K562 (cell line): Measurements from ENCODE around the gene LRRC57. TPM values are rescaled to one million over a fixed set of nuclear protein-coding genes. Genes with fewer than 3 reads are reported as not detected.

ENCODE experiments used
- CBFB ChIP-seq: sonication (generic); formaldehyde crosslinking; IDR thresholded peaks from 2 replicates; pipeline ENCODE4 v1.4.0; 2020; ENCODE audit warnings: mild to moderate bottlenecking, missing genetic modification reagents
- CEBPG ChIP-seq, 3 experiments: fragments of 200-800 bp in 1 of 3; sonication (Bioruptor generic) in 1 of 3; sonication (generic) in 1 of 3; formaldehyde crosslinking in 1 of 3; IDR thresholded peaks in 2 of 3; conservative IDR thresholded peaks in 1 of 3; 2 replicates each; pipeline versions ENCODE4 v1.6.1 to v1.8.0; 2016 to 2022; ENCODE audit warnings: missing compliant biosample characterization in 2 of 3, missing genetic modification characterization in 2 of 3, mild to moderate bottlenecking in 1 of 3, missing genetic modification reagents in 1 of 3
- CSDE1 ChIP-seq, 2 experiments: fragments of 450-650 bp; IDR thresholded peaks; 2 replicates each; pipeline ENCODE4 v1.6.1; 2016; ENCODE audit warnings: mild to moderate bottlenecking in 1 of 2
- DDX20 ChIP-seq: fragments of 450-650 bp; IDR thresholded peaks from 2 replicates; pipeline ENCODE4 v1.6.1; 2016; ENCODE audit warnings: missing genetic modification characterization, low read depth, mild to moderate bottlenecking, missing compliant biosample characterization, moderate library complexity
- ELF1 ChIP-seq: fragments of 200-800 bp; sonication (Bioruptor generic); IDR thresholded peaks from 2 replicates; pipeline ENCODE4 v1.6.1; 2016; ENCODE audit warnings: missing genetic modification characterization, missing compliant biosample characterization
- FOXJ3 ChIP-seq: sonication (generic); formaldehyde crosslinking; IDR thresholded peaks from 2 replicates; pipeline ENCODE4 v1.4.0; 2020; ENCODE audit warnings: mild to moderate bottlenecking, missing genetic modification reagents
- HNRNPUL1 ChIP-seq: fragments of 200-400 bp; formaldehyde crosslinking; IDR thresholded peaks from 2 replicates; pipeline ENCODE4 v1.6.1; 2017; ENCODE audit warnings: low read length
- KLF10 ChIP-seq: fragments of 250-450 bp; sonication (Bioruptor Pico); IDR thresholded peaks from 2 replicates; pipeline ENCODE4 v1.6.1; 2021; ENCODE audit warnings: matching md5 sums
- MECOM ChIP-seq: fragments of 250-450 bp; sonication (Bioruptor Pico); IDR thresholded peaks from 2 replicates; pipeline ENCODE4 v1.8.0; 2022; ENCODE audit warnings: inconsistent platforms
- MYC ChIP-seq, 2 experiments: fragments of 250-450 bp in 1 of 2; sonication (Bioruptor Pico) in 1 of 2; IDR thresholded peaks; 2 replicates each; pipeline versions ENCODE4 v1.5.1 to v1.6.1; 2012 to 2021; ENCODE audit warnings: low read depth in 2 of 2, borderline replicate concordance in 1 of 2, improper control_type of control experiment in 1 of 2, low read length in 1 of 2, mild to moderate bottlenecking in 1 of 2, moderate library complexity in 1 of 2
- NFYB ChIP-seq: IDR thresholded peaks from 2 replicates; pipeline ENCODE4 v1.6.1; 2011; ENCODE audit warnings: mild to moderate bottlenecking, moderate library complexity; ENCODE audit not compliant: insufficient read length; ENCODE audit errors: extremely low read depth
- NR3C1 ChIP-seq: sonication (generic); formaldehyde crosslinking; IDR thresholded peaks from 2 replicates; pipeline ENCODE4 v1.8.1; 2022; ENCODE audit warnings: missing genetic modification reagents
- PHB2 ChIP-seq: fragments of 450-650 bp; IDR thresholded peaks from 2 replicates; pipeline ENCODE4 v1.6.1; 2017; ENCODE audit warnings: low read depth
- PHTF2 ChIP-seq: fragments of 250-450 bp; sonication (Bioruptor Pico); IDR thresholded peaks from 2 replicates; pipeline ENCODE4 v1.5.0; 2021; ENCODE audit warnings: mild to moderate bottlenecking
- POLR2H ChIP-seq: IDR thresholded peaks from 2 replicates; pipeline ENCODE4 v1.6.1; 2016; ENCODE audit warnings: missing genetic modification characterization, low read depth, mild to moderate bottlenecking, control low read depth, missing compliant biosample characterization, moderate library complexity
- RBBP5 ChIP-seq: fragments of 200-600 bp; sonication (generic); IDR thresholded peaks from 2 replicates; pipeline ENCODE4 v1.6.1; 2012; ENCODE audit warnings: borderline replicate concordance, mild to moderate bottlenecking, low read length, control low read depth, inconsistent platforms; ENCODE audit not compliant: insufficient read depth, poor library complexity, severe bottlenecking
- TBL1XR1 ChIP-seq, 2 experiments: IDR thresholded peaks; 2 replicates each; pipeline ENCODE4 v1.6.1; 2012; ENCODE audit warnings: improper control_type of control experiment in 2 of 2, low read length in 2 of 2, mild to moderate bottlenecking in 1 of 2
- TEAD2 ChIP-seq: fragments of 450-650 bp; IDR thresholded peaks from 2 replicates; pipeline ENCODE4 v1.6.1; 2016; ENCODE audit warnings: missing genetic modification characterization, control low read depth, missing compliant biosample characterization
- XRCC4 ChIP-seq: IDR thresholded peaks from one replicate; pipeline ENCODE4 v1.6.1; 2011; ENCODE audit not compliant: insufficient read depth, insufficient read length; ENCODE audit errors: extremely low read depth
- YBX1 ChIP-seq: fragments of 450-650 bp; IDR thresholded peaks from 2 replicates; pipeline ENCODE4 v1.7.1; 2016; ENCODE audit warnings: mild to moderate bottlenecking
- ZBTB8A ChIP-seq: fragments of 450-650 bp; IDR thresholded peaks from 2 replicates; pipeline ENCODE4 v1.6.1; 2018; ENCODE audit warnings: mild to moderate bottlenecking, moderate library complexity; ENCODE audit not compliant: partially characterized antibody
- ZNF347 ChIP-seq: fragments of 450-650 bp; formaldehyde crosslinking; IDR thresholded peaks from 2 replicates; pipeline ENCODE4 v1.4.0; 2020; ENCODE audit warnings: low read depth, mild to moderate bottlenecking, moderate library complexity
- ZNF57 ChIP-seq: fragments of 450-650 bp; formaldehyde crosslinking; IDR thresholded peaks from 2 replicates; pipeline ENCODE4 v1.4.0; 2020; ENCODE audit warnings: mild to moderate bottlenecking, moderate library complexity
- polyA plus RNA-seq, 8 experiments: library from polyadenylated mRNA; depleted of rRNA in 4 of 8; stranded (reverse) in 5 of 8; unstranded in 3 of 8; fragments of >200 nt; fragmentation: Nextera tagmentation in 2 of 8; fragmentation: Illumina TruSeq in 1 of 8; extraction: Ambion mirVana in 2 of 8; extraction: Trizol in 1 of 8; gene quantifications; 2 replicates each; pipeline versions ENCODE4 v1.2.1 to v1.2.3, GENCODE V29; 2011 to 2014; ENCODE audit warnings: inconsistent platforms in 1 of 8, missing spikeins in 1 of 8
- total RNA-seq, 7 experiments: library from RNA; depleted of rRNA in 6 of 7; stranded (reverse); fragments of >200 nt in 6 of 7; fragmentation: Illumina TruSeq in 2 of 7; extraction: Trizol in 2 of 7; gene quantifications; 2 replicates each; pipeline versions ENCODE4 v1.2.1 to v1.2.3, GENCODE V29; 2011 to 2021; ENCODE audit warnings: low replicate concordance in 1 of 7
- TF ChIP-seq, protein P1 (sequence below): fragments of 250-450 bp; sonication (Bioruptor Pico); IDR thresholded peaks from 2 replicates; pipeline ENCODE4 v1.5.0; 2021; ENCODE audit warnings: mild to moderate bottlenecking, moderate library complexity
- TF ChIP-seq, protein P2 (sequence below): fragments of 250-450 bp; sonication (Bioruptor Pico); IDR thresholded peaks from 2 replicates; pipeline ENCODE4 v1.4.0; 2020

The LRRC57 gene
- total and polyA plus RNA-seq, 9 of the 15 experiments (the other 6 are each of a cell fraction or from before 2014, with no cell fraction given): 3.9 to 20.4 (median 14.8) TPM

DNA sequence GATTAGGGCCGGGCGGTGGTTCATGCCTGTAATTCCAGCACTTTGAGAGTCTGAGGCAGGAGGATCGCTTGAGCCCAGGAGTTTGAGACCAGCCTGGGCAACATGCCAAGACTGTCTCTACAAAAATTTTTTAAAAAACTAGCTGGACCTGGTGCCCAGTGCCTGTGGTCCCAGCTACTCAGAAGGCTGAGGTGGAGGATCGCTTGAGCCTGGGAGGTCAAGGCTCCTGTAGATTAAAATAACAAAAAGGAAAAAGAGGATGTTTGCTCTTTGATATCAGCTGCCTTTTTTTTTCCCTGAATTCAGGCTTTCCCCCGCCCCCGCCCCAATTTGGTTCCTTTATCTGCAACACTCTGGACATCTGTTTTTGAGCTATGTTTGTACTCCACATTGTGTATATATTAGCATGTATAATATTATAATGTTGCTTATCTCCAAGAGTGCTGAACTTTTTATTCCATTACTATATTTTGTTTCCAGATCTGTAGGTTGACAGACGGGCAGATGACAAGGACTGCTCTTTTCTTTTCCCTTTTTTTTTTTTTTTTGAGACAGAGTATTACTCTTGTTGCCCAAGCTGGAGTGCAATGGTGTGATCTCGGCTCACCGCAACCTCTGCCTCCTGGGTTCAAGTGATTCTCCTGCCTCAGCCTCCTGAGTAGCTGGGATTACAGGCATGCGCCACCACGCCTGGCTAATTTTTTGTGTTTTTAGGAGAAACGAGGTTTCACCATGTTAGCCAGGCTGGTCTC, 48.6 kb downstream of the LRRC57 start (continued):
- TF ChIP-seq, protein P1, sequence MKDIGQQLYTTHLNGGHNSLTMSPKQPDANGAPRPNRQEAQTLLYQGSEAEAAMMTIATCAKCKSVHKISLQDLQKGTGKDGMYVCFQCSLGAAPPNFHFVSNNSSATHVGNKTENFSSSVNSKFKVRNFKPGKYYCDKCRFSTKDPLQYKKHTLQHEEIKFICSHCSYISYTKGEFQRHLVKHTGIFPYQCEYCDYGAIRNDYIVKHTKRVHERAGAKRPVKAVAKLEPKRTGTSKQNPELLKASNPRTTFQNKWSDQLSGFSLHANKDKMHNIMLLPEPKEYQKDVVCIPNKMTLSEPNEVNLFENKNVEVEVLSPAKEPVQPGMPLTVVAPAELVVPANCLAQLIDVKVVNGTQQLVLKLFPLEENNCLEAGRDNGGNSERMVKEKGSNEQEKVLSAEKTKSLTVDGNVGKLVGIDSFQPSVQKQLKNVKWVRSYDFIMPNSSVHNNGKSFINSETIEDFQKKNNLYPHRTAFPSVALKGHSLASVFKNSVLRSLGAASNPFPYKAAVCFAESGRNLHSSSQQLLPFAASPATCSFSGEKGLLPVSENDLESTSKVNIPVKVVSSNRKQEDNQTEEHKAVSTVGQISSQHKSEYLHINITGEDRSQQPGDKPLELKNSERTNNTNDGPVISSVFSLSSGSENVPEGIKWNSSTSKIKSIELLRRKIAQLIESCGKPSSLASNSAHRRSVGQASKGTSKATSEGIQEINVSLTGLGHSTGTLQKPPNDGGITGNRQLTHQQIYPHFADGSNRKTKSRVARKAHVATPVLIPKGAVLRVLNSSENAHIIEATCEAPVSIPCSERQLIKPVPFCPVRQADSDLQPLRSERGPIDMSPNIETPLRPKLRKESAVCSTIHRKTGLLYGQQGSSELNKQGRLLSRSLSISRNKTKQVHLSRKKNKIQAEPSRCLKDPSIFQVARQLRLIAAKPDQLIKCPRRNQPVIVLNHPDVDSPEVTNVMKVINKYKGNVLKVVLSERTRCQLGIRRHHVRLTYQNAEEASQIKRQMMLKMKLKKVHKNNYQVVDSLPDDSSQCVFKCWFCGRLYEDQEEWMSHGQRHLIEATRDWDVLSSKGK: no peak
- no peak for TF ChIP-seq XRCC4
- no peak for TF ChIP-seq CBFB (CRISPR knock-in tag)
- no peak for TF ChIP-seq HNRNPUL1
- no peak for TF ChIP-seq ZNF347 (CRISPR knock-in tag)
- TF ChIP-seq DDX20 (tag): no peak
- TF ChIP-seq TBL1XR1 (IDR thresholded peaks at IDR 0.05; ENCODE audit: low read length in 2 of 2): no peak
- no peak for TF ChIP-seq YBX1
- peak; percentile 61 for TF ChIP-seq PHB2
- TF ChIP-seq CEBPG (CRISPR knock-in tag; IDR thresholded peaks at IDR 0.05): no peak
- no peak for TF ChIP-seq CEBPG (tag; conservative IDR thresholded peaks at IDR 0.05 in 1 of 2, IDR thresholded peaks at IDR 0.05 in 1 of 2)
- no peak for TF ChIP-seq ELF1
- TF ChIP-seq NR3C1 (CRISPR knock-in tag): no peak
- TF ChIP-seq NFYB: no peak
- TF ChIP-seq MECOM (CRISPR knock-in tag): no peak
- no peak for TF ChIP-seq ZNF57
- no peak for TF ChIP-seq RBBP5
- no peak for TF ChIP-seq TEAD2 (tag)
- no peak for TF ChIP-seq FOXJ3 (CRISPR knock-in tag)
- TF ChIP-seq POLR2H (tag): no peak
- no peak for TF ChIP-seq CSDE1 (IDR thresholded peaks at IDR 0.05)
- TF ChIP-seq, protein P2, sequence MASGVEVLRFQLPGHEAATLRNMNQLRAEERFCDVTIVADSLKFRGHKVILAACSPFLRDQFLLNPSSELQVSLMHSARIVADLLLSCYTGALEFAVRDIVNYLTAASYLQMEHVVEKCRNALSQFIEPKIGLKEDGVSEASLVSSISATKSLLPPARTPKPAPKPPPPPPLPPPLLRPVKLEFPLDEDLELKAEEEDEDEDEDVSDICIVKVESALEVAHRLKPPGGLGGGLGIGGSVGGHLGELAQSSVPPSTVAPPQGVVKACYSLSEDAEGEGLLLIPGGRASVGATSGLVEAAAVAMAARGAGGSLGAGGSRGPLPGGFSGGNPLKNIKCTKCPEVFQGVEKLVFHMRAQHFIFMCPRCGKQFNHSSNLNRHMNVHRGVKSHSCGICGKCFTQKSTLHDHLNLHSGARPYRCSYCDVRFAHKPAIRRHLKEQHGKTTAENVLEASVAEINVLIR (CRISPR knock-in tag): no peak
- TF ChIP-seq PHTF2: no peak
- TF ChIP-seq ZBTB8A: no peak
- no peak for TF ChIP-seq MYC (IDR thresholded peaks at IDR 0.05; ENCODE audit: low read depth, low read length)
- no peak for TF ChIP-seq MYC (CRISPR knock-in tag; IDR thresholded peaks at IDR 0.05; ENCODE audit: borderline replicate concordance, low read depth)
- no peak for TF ChIP-seq KLF10 (CRISPR knock-in tag)
